ENCODE data around the gene DERL2.
"Not testable (repeated sequence)": the region's sequence is repeated elsewhere in the genome, so short reads cannot be mapped to it uniquely, and the experiment has no call there.

DERL2 gene

DNA sequence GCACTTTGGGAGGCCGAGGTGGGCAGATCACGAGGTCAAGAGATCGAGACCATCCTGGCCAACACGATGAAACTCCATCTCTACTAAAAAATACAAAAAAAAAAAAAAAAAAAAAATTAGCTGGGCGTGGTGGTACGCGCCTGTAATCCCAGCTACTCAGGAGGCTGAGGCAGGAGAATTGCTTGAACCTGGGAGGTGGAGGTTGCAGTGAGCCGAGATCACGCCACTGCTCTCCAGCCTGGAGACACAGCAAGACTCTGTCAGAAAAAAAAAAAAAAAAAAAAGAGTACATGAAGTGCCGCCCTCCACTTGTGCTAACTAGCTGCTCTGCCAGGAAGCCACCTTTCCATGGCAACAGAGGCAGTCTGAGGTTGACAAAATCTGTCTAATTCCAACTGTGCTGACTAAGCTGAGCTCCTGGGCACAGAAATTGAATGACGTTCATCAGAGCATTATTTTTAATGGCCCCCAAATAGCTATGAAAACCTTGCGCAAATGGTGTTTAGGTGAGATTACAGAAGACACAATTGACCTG lies 50.1 kb downstream of the DERL2 start:
- DNase-seq, result not testable (repeated sequence)

DNA sequence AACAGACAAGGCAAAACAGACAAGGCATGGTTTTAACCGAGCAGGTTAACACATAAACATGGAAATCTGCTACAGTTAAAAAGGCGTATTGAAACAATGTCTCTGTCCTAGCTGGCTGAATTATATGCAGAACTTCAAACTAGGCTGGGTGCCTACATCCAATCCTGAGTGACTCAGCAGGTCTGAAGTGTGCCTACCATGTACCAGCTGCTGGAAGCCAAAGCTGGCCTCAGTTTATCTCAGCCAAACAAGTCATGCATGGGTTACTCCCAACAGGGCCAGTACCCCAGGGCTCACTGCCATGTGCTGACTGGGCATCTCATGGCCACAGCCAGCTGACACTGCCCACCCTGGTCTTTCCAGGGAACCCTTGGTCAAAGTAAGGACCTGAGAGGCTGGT lies 51.0 kb downstream of the DERL2 start:
- no peak for DNase-seq

DNA sequence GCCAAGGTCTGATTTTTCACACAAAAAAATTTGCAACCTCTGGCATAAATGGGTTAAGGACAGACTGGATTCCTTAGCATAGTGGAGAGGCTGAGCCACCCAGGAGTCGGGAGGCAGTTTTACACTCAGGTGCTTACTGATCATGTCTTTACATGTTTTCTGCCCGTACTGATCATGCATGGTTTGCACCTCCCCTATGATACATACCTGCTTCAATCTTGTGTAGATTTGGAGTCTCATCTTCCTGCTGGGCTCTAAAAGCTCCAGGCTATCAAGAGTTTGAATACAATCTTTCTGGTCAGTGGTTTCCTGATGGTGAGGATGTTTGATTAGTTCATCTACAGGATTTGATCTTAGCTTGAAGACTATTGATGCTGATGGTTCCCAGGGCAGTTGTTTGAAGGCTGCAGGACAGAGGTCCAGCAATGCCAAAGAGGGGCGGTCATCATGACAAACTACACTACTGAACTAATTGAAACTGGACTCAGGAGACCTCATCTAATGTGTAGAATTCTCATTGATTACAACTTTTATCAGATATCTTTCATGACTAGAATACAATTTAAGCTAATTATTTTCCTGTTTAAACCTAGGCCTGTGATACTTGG lies 53.9 kb downstream of the DERL2 start:
- no peak for DNase-seq

DNA sequence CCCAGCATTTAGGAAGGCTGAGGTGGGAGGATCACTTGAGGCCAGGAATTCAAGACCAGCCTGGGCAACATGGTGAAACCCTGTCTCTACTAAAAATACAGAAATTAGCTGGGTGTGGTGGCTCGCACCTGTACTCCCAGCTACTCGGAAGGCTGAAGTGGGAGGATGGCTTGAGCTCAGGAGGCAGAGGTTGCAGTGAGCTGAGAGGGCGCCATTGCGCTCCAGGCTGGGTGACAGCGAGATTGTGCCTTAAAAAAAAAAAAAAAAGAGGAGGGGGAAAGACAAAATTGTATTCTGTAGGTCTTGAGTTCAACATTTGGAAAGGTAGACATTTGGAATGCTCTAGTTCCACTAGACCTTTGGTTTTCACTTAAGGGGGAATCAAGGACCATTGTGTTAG lies 54.7 kb downstream of the DERL2 start:
- DNase-seq, result not testable (repeated sequence)

DNA sequence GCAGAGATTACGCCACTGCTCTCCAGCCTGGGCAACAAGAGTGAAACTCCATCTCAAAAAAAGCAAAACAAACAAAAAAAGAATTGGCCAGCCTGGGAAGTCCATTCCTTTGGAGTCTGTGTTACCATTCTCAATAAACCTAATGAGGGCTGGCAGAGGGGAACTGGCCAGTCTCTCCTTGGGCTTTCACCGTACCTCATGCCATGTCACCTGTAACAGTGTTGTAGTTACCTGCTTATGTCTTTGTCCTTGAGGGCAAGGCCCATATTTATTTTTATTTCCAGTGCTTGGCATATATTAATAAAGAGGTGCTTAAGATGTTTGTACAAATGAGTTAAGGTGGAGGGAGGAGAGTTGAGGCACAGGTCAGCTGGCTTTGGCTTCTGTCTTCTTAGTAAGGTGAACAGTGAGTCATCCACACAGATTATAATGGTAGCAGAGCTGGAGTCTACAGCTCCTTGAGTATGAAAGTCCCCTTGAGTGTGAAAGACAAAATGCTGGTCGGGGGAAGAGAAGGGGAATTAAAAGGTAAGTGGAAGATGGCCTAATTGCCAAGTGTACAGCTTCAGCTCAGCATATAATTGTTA lies 55.5 kb downstream of the DERL2 start:
- DNase-seq, result no peak

DNA sequence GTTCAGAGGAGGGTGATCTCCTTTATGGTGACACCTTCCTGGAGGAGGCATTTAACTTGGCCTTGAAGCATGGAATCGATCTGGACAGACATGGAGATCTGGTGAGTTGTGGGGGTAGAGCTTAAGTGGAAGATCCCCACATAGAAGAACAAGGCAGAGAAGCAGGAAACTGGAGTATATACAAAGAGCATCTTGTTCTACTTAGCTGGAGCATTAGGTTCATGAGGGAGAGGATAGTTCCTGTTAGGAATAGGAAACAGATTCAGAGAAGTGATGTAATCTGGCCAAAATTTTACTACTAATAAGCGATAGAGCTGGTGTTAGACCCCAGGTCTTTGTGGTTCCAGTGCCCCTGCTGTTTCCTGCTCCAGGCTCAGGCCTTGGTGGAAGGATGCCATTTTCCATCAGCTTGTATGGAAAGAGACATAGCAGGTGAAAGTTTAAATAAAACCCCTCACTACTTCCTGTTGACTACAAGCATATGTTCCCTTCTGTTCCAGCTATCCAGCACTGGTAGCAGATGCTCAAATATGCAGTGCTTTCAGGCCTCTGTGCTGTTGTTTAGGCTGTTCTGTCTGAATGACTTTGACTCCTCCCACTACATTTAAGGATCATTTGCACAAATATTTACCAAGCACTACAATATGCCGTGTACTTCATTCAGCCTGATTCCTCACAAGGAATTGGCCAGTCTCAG lies 56.6 kb downstream of the DERL2 start:
- no peak for DNase-seq

DNA sequence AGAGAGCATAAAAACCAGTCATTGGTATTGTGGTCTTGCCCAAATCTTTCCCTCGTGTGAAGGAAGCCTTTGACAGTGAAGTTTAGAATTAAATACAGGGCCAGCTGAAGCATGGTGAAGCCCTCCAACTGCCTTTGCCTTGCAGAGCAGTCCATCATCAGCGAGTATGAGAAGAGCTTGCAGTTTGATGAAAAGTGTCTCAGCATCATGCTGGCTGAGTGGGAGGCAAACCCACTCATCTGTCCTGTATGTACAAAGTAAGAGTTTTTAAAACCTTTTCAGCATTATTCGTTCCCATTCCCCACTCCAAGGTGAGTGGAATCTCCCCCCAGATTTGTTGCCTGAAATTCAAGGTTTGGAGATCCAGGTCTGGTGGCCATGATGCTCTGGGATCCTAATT lies 60.2 kb downstream of the DERL2 start:
- no peak for DNase-seq

DNA sequence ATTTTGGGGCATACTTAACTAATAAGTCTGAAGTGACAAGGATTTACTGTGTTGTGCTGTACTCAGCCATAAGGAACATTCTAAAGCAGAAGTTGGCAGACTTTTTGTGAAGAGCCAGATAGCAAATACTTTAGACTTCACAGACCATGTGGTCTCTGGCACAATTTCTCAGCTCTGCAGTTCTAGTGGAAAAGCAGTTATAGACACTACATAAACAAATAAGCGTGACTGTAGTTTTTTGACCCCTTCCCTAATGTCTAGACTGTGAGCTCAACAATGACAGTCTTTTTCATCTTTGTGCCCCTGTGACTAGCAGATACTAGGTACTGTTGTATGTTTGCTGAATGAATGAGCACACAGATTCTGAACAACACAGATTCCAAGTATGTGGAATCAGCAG lies 61.1 kb downstream of the DERL2 start:
- DNase-seq, result no peak

DNA sequence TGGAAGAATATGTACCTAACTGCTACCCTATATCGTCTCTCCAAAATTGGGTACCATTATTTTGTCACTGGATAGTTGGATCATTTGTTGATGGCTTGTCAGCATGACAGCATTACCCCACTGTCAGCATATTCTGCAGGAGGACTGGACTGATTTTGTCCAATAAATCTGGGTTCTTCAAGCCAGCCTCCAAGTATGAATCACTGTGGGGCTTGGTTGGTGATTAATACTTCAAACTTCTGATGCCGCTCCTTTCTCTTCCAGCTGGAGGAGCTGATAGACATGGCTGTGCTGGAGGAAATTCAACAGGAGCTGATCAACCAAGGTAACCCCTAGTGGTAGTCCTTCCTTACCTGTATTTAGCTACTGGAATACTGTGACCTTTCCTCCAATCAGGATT lies 63.5 kb downstream of the DERL2 start:
- no peak for DNase-seq
